GM20000 (cell line): ENCODE measurements around the gene GYS2.
"Not testable (repeated sequence)": the region's sequence is repeated elsewhere in the genome, so short reads cannot be mapped to it uniquely, and the experiment has no call there.

Experiments
- DNase-seq: peaks from one replicate; pipeline ENCODE4 v3.0.0; 2012; ENCODE audit warnings: low spot score
- TF ChIP-seq, protein P1 (sequence below): IDR thresholded peaks from 2 replicates; pipeline ENCODE4 v1.5.1; 2012; ENCODE audit warnings: mild to moderate bottlenecking, control low read depth; ENCODE audit errors: extremely low read depth, missing control alignments

GYS2 gene

DNA sequence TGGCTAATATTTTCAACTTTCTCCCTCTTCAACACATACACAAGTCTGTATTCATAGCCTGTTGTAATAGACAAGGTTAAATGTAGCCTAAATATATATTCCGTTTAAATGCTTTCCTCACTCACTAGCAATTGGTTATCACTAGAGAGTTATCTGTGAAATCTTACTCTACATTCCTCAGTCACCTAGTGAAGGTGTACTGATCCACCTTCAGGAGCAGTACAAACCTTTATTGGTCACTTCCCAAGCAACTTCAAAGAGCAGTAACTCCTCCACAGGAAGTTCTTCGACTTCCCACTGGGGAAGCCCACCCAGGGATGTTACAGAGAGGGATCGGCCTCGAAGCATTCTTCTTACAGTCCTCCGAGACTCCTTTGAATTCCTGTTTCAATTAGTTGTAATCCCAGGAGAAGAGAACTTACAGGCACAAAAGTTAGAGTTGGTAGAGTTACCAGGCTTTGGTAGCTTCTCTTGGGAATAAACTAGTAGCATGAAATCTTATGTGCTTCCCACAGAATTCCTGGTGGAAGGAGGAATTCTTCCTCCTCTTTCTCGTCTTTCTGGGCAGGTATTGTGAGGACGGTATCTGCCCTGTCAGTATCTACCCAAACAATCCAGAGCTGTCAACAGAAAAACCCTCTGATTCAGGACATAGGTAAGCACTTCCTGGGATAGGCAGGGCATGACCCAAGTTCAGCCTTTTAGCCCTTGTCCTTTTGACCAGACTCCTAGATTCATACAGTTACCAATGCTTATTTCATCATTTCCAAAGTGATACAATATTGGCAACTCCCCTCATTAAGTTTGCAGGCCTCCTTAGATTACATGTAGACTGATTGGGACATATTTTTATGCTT lies at the start of gene GYS2:
Gene GYS2 (minus strand): TSS at position 603 of the 857 bp plus-strand sequence. CDS start 255 bp downstream, at position 348.
- no peak for DNase-seq
- TF ChIP-seq, protein P1, sequence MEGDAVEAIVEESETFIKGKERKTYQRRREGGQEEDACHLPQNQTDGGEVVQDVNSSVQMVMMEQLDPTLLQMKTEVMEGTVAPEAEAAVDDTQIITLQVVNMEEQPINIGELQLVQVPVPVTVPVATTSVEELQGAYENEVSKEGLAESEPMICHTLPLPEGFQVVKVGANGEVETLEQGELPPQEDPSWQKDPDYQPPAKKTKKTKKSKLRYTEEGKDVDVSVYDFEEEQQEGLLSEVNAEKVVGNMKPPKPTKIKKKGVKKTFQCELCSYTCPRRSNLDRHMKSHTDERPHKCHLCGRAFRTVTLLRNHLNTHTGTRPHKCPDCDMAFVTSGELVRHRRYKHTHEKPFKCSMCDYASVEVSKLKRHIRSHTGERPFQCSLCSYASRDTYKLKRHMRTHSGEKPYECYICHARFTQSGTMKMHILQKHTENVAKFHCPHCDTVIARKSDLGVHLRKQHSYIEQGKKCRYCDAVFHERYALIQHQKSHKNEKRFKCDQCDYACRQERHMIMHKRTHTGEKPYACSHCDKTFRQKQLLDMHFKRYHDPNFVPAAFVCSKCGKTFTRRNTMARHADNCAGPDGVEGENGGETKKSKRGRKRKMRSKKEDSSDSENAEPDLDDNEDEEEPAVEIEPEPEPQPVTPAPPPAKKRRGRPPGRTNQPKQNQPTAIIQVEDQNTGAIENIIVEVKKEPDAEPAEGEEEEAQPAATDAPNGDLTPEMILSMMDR = no peak

- TF ChIP-seq, protein P1 = no peak
- no peak for DNase-seq
These were observed 47.2 kb upstream of the GYS2 start for GRCh38 chr12:21651821-21652220.

GRCh38 chr12:21650997-21651396 lies 46.4 kb upstream of the GYS2 start:
- DNase-seq = no peak
- TF ChIP-seq, protein P1 = no peak

- TF ChIP-seq, protein P1 = no peak
- no peak for DNase-seq
These were observed 44.4 kb upstream of the GYS2 start for GRCh38 chr12:21649034-21649433.

GRCh38 chr12:21648378-21648777 lies 43.7 kb upstream of the GYS2 start:
- TF ChIP-seq, protein P1 = no peak
- DNase-seq = no peak

DNA sequence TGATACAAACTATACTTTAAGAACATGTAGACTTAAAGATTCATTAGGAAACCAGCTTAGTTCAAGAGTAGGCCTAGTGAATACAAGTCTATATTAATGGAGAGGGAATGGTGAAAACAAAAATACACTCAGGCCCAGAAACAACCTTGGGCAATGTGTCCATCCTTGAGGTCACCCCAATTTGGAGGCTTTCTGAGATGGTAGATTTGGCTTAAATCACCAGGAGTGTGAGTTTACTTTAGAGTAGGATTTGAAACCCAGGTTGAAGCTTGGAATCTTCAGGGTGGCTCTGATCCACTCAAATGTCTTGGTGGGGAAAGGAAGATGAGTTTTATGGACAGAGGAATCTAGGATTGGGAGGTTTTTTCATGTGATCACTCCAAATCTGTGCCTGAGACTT lies 42.5 kb upstream of the GYS2 start:
- TF ChIP-seq, protein P1 = no peak
- no peak for DNase-seq

- not testable (repeated sequence) for DNase-seq
These were observed 40.4 kb upstream of the GYS2 start for GRCh38 chr12:21645041-21645500.

GRCh38 chr12:21644516-21644915 lies 39.9 kb upstream of the GYS2 start:
- TF ChIP-seq, protein P1 = no peak
- DNase-seq = no peak
